AG10803 (cell line): ENCODE measurements around the gene PLXNA3.

Experiments used
- DNase-seq: peaks from one replicate; pipeline ENCODE4 v3.0.0; 2010; ENCODE audit warnings: low read depth
- H3K4me3 ChIP-seq: 2 replicates; pipeline ENCODE4 v1.5.1; 2011; ENCODE audit warnings: mild to moderate bottlenecking, low read length, control low read depth
- TF ChIP-seq, protein P1 (sequence below): conservative IDR thresholded peaks from 2 replicates; pipeline ENCODE4 v1.5.1; 2011; ENCODE audit warnings: mild to moderate bottlenecking, low read length, control low read depth, inconsistent platforms

The PLXNA3 gene

DNA sequence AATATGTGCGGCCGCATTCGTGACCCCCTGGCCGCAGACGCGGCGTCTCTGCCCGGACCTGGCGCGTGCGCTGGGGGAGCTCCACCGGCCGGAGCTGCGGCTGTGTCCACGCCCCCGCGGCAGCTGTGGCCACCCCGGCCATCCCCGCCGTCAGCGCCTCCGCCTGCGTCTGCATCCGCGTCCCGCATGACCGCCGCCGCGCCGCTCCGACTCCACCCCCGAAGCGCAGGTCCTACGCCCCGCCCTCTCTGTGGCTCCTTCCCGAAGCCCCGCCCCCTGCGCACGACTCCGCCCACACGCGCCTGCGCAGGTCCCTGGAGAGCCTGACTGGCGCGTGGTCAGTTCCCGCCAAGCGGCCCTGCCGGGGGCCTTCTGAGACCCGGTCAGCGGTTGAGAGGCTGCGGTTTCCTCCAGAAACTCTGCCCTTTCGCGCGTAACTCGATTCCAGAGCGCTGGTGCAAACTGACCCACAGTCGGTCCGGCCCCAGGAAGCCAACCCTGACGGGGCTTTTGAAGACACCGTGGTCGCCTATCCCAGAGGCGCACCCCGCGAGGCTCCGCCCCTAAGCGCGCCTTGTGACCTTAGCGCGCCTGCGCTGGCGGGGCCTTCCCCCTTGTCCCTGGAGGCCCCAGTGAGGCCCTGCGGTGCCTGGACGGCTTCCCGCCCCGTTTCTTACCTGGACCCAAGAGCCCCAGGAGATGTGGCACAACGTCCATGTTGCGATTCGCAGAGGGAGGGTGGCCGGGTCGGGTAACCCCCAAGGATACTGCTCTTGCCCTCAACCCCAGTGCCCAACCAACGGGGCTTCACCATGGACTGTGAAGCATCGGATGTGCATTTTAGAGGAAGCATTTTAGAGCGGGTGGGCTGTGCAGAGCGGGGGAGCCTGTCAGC is 20.9 kb downstream of the PLXNA3 start, which contains the start of gene LAGE3:
LAGE3 (minus strand) TSS at position 554 of the 895 bp plus-strand sequence; CDS start at position 188, 366 bp downstream.
- TF ChIP-seq, protein P1, sequence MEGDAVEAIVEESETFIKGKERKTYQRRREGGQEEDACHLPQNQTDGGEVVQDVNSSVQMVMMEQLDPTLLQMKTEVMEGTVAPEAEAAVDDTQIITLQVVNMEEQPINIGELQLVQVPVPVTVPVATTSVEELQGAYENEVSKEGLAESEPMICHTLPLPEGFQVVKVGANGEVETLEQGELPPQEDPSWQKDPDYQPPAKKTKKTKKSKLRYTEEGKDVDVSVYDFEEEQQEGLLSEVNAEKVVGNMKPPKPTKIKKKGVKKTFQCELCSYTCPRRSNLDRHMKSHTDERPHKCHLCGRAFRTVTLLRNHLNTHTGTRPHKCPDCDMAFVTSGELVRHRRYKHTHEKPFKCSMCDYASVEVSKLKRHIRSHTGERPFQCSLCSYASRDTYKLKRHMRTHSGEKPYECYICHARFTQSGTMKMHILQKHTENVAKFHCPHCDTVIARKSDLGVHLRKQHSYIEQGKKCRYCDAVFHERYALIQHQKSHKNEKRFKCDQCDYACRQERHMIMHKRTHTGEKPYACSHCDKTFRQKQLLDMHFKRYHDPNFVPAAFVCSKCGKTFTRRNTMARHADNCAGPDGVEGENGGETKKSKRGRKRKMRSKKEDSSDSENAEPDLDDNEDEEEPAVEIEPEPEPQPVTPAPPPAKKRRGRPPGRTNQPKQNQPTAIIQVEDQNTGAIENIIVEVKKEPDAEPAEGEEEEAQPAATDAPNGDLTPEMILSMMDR = no peak
- peak; percentile 87 for DNase-seq
- peak within 1 kb of the TSS; percentile 64 for H3K4me3 ChIP-seq

DNA sequence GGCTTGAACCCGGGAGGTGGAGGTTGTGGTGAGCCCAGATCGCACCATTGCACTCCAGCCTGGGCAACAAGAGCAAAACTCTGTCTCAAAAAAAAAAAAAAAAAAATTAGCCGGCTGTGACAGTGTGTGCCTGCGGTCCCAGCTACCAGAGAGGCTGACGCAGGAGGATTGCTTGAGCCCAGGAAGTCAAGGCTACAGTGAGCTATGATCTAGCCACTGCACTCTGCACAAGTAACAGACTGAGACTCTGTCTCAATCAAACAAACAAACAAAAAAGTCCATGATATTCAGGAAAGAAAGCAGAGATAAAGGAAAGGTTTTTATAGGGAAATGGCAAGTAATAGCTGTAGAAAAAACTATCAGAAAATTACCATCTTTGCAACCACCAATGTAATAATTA is 23.1 kb downstream of the PLXNA3 start:
- H3K4me3 ChIP-seq = no peak overlapping the region
- DNase-seq = no peak
- TF ChIP-seq, protein P1 = no peak

DNA sequence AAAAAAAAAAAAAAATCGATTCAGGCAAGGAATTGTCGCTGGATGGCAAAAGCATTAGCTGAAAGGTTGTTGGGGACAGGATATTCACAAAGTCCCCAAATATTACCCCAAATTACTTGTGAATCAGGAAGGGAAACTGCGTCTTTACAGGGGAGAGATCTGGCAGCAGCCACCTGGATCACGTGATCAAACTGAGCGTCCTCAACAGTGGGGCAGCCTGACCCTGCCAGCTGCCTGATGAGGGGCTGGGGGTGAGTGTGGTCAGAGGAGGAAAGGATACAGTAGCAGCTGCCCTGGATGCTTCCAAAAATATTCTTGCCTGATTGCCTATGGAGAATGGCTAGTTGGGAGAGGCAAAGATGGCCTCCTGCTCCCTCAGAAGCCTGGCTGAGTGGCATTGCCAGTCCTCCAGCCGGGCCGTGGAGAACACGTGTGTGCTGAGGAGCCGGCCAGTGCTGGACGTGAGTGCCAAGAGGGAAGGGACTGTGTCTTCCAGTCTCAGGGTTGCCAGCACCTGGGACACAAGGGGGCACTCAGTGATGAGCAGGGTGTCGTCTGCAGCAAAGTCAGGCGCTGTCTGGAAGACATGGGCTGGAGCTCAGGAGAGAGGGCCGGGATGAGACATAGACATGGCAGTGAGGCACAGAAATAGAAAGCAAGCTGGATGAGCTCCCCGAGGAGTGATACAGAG is 24.0 kb downstream of the PLXNA3 start:
- H3K4me3 ChIP-seq = no peak overlapping the region
- DNase-seq = no peak
- TF ChIP-seq, protein P1 = no peak

DNA sequence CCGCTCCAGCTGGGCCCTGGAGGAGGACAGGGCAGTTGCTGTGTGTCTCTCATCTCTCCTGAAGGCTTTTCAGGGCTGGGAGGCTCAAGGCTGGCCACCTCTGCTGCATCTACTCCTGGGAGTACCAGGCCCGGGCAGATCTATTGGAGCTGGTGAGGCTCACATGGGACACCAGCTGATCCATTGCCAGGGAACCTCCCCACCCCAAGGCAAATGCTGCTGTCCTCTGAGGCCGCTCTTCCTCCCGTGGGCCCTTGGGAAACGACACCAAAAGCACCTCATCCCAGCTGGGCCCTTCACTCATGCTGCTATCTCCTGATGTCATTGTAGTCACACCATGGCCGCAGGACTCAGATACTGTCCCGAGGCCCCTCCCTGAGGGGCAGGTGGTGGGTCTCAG is 24.7 kb downstream of the PLXNA3 start:
- no peak for DNase-seq
- TF ChIP-seq, protein P1 = no peak
- H3K4me3 ChIP-seq = no peak overlapping the region

DNA sequence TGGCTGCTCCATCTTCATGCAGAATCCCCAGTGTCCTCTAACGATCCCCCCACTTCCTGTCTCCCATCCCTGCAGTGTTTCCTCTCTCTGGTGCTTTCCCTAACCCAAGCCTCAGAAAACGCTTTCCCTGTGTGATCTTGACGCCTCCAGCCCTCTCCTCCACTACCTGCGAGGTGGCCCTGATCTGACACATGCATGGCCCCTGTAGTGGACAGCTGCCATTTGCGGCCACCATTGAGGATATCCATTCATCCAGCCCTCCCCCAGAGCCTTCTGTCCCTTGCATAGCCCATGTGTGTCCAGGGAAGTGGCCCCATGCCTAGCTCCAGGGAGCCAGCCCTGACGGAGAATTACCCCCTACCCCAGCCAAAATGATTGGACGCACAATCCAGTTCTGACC is 25.2 kb downstream of the PLXNA3 start:
- TF ChIP-seq, protein P1 = no peak
- DNase-seq = no peak

DNA sequence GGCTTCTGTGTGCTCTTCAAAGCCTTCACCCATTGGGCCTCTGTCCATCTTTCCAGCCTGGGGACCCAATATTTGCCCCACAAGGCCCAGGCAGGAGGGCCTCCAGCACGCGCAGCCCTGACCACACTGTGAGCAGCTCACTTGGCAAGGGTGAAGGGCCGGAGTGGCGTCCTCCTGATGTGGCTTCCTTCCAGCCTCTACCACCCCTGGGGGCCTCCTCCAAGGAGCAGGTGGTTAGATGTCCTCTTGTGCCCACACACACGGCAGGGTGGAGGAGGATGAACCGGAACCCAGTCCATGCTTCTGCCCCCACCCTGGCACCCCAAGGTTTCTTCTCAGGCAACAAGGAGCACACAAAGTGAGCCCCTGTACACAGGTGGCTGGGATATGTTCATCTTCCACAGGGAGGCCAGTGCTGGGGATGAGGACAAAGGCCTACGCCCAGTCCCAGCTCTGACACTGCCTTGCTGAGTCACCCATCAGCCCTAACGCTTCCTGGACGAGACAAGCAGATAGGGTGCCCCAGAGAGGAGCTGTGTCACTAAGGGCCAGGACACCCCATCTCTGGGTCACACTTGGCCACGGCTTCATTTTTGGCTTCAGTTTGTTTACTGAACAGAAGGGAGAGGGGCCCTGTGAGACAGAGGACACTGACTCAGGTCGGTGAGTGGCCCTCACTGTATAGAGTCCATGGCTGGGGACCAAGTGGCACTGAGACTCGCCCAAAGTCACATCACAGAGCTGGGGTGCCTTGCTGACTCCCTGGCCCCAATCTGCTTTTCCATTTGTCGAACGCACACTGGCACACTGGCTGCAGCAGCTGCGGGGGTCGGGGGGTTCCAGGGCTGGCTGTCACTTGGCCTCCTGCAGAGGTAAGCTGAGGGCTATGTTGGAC is 26.4 kb downstream of the PLXNA3 start:
- no peak overlapping the region for H3K4me3 ChIP-seq

More for the DNA sequence above, 25.2 kb downstream of the PLXNA3 start:
- H3K4me3 ChIP-seq = no peak overlapping the region

More for the DNA sequence above, 26.4 kb downstream of the PLXNA3 start:
- no peak for DNase-seq
- TF ChIP-seq, protein P1 = no peak
